Measurements from ENCODE around the gene CRIM1. TPM values are rescaled to one million over a fixed set of nuclear protein-coding genes. Genes with fewer than 3 reads are reported as not detected.
A peak's percentile ranks its signal among the peaks of the same experiment; 100 is the strongest.

The CRIM1 gene
- total RNA-seq, 1 experiment from 2014 or later: 133 TPM

DNA sequence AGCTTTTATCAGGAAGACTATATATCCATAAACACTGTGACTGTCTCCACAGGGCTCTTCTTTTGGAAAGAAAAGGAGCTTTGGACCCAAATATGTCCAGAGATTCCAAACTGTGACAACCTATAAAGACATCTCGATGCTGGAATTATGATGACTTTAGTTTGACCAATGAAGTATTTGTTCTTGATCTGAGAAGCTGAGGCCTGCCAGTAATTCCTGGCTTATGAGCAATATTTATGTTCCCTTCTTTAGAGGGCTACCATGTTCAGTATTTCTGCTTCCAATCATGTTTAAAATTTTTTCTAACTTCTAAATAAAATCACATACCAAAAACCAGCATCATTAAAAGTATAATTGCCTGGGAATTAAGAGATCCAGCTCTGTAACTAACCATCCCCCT lies 201.3 kb downstream of the CRIM1 start:
- BruUV-seq (replicated peaks): no TSS peak
- no peak overlapping the region for H2AFZ ChIP-seq
- H3K9me3 ChIP-seq (ENCODE audit: insufficient read depth, low read depth): no peaks in the 10 kb centered on the region
- H3K4me3 ChIP-seq: no peak overlapping the region
- ChIA-PET POLR2A (ENCODE audit: unreplicated experiment) (interaction anchor here (0.8 kb wide), 1 partner anchor 13 kb away, joined by 4 read pairs; no protein-coding TSS in a partner anchor), CTCF (no interaction called here)
- no peak overlapping the region for H3K27ac ChIP-seq
- no peaks in the 10 kb centered on the region for H3K27me3 ChIP-seq (ENCODE audit: insufficient read depth, low read depth)
- no peaks in the 10 kb centered on the region for H3K9me2 ChIP-seq (ENCODE audit: insufficient read depth)
- peaks cover 28% of the 10 kb centered on the region; the same call in 1 of the 2 replicates for H3K36me3 ChIP-seq (ENCODE audit: low read depth)
- peaks cover 17% of the 10 kb centered on the region for H3K4me1 ChIP-seq (replicated peaks; ENCODE audit: insufficient read depth)
- H3K4me2 ChIP-seq: no peak overlapping the region
- H3K79me2 ChIP-seq (ENCODE audit: low read depth): peaks cover 18% of the 10 kb centered on the region
- no peak for DNase-seq
- peaks cover 12% of the 10 kb centered on the region for H3F3A ChIP-seq (ENCODE audit: insufficient read depth, low read depth)
- intact Hi-C loops (cut with micrococcal nuclease; ENCODE audit: unreplicated experiment): no loop called here
- H4K20me1 ChIP-seq (ENCODE audit: insufficient read depth): no peaks in the 10 kb centered on the region
- no peak for TF ChIP-seq EZH2 (IDR thresholded peaks at IDR 0.05; ENCODE audit: low read depth)
- TF ChIP-seq, protein P1, sequence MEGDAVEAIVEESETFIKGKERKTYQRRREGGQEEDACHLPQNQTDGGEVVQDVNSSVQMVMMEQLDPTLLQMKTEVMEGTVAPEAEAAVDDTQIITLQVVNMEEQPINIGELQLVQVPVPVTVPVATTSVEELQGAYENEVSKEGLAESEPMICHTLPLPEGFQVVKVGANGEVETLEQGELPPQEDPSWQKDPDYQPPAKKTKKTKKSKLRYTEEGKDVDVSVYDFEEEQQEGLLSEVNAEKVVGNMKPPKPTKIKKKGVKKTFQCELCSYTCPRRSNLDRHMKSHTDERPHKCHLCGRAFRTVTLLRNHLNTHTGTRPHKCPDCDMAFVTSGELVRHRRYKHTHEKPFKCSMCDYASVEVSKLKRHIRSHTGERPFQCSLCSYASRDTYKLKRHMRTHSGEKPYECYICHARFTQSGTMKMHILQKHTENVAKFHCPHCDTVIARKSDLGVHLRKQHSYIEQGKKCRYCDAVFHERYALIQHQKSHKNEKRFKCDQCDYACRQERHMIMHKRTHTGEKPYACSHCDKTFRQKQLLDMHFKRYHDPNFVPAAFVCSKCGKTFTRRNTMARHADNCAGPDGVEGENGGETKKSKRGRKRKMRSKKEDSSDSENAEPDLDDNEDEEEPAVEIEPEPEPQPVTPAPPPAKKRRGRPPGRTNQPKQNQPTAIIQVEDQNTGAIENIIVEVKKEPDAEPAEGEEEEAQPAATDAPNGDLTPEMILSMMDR (conservative IDR thresholded peaks at IDR 0.05): no peak

DNA sequence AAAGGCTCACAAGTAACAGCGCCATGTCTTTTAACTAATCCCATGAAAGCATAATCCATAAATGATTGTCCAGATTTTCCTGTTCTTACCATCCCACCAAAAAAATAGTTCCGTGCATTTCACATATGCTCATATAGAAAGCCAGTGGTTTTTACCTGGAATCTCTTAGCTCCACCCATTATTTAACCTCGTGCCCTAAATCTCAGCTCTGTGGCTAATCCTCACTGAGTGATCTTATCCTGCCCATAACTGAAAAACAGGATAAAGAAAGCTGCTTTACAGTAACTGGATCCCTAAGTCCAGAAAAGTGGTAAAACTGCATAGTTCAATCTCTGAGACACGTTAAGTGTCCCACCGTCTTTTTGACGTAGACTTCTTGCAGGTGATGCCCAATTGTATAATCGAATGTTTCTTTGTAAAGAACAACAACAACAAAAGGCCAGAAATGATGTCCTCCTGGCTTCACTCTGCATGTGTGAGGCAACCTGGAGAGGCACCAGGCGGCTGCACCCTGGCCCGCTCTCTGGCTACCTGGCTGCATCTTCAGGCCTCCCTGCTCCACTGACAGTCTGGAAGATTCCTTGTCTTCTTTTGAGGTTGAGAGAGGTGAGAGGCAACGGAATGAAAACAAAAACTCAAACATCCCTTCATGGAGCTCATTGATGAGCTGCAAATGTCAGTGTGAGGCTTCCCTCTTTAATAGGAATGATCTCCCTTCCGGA lies 203.8 kb downstream of the CRIM1 start:
- Histone ChIP-seq H3F3A (ENCODE audit: insufficient read depth, low read depth) (peaks cover 38% of the 10 kb centered on the region), H3K9me3 (ENCODE audit: insufficient read depth, low read depth) (no peaks in the 10 kb centered on the region), H3K4me1 (replicated peaks; ENCODE audit: insufficient read depth) (peaks cover 42% of the 10 kb centered on the region), H3K27me3 (ENCODE audit: insufficient read depth, low read depth) (no peaks in the 10 kb centered on the region), H3K4me3 (no peak overlapping the region), H2AFZ (no peak overlapping the region), H4K20me1 (ENCODE audit: insufficient read depth) (no peaks in the 10 kb centered on the region), H3K36me3 (ENCODE audit: low read depth) (peaks cover 19% of the 10 kb centered on the region; the same call in 1 of the 2 replicates), H3K27ac (no peak overlapping the region), H3K79me2 (ENCODE audit: low read depth) (peaks cover 24% of the 10 kb centered on the region), H3K4me2 (no peak overlapping the region), H3K9me2 (ENCODE audit: insufficient read depth) (no peaks in the 10 kb centered on the region)
- intact Hi-C loops (cut with micrococcal nuclease; ENCODE audit: unreplicated experiment): no loop called here
- DNase-seq: no peak
- no TSS peak for BruUV-seq (replicated peaks)
- POLR2A ChIA-PET (ENCODE audit: unreplicated experiment): no interaction called here
- no peak for TF ChIP-seq EZH2 (IDR thresholded peaks at IDR 0.05; ENCODE audit: low read depth)
- TF ChIP-seq, protein P1 (conservative IDR thresholded peaks at IDR 0.05): no peak
- CTCF ChIA-PET: no interaction called here

DNA sequence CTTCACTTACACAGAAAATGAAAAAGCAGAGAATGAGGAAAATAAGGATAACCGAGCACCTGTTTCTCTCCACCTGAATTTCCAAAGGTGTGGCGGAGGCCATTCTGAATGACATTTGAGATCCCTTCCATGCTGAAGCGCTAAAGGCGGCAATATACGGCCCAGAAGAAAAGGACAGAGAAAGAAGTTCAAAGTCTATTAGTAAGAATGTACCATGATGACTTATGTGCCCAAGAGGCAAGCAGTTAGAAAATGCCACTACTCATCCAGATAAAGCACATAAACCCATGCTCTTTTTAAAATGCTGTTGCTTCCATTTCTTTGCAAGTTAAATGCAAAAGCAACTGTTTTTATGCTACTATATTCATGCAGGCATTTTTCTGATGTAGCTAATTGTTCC lies 205.1 kb downstream of the CRIM1 start:
- Histone ChIP-seq H3K9me2 (ENCODE audit: insufficient read depth) (no peaks in the 10 kb centered on the region), H3K27me3 (ENCODE audit: insufficient read depth, low read depth) (no peaks in the 10 kb centered on the region), H3K27ac (peak overlapping the region; percentile 99), H3K79me2 (ENCODE audit: low read depth) (peaks cover 37% of the 10 kb centered on the region), H3K36me3 (ENCODE audit: low read depth) (peaks cover 16% of the 10 kb centered on the region; the same call in 1 of the 2 replicates), H3K4me2 (peak overlapping the region; percentile 82), H4K20me1 (ENCODE audit: insufficient read depth) (no peaks in the 10 kb centered on the region), H3K4me1 (replicated peaks; ENCODE audit: insufficient read depth) (peaks cover 49% of the 10 kb centered on the region), H3K9me3 (ENCODE audit: insufficient read depth, low read depth) (no peaks in the 10 kb centered on the region), H2AFZ (no peak overlapping the region), H3F3A (ENCODE audit: insufficient read depth, low read depth) (peaks cover 40% of the 10 kb centered on the region), H3K4me3 (no peak overlapping the region)
- intact Hi-C loops (cut with micrococcal nuclease; ENCODE audit: unreplicated experiment): loop anchor here (1.0 to 5.0 kb wide), 7 partner anchors 37 to 228 kb away; partner anchors contain the start of genes CRIM1 and FEZ2
- CTCF ChIA-PET: no interaction called here
- DNase-seq: no peak
- POLR2A ChIA-PET (ENCODE audit: unreplicated experiment): no interaction called here
- no peak for TF ChIP-seq EZH2 (IDR thresholded peaks at IDR 0.05; ENCODE audit: low read depth)
- TF ChIP-seq, protein P1 (conservative IDR thresholded peaks at IDR 0.05): no peak
- BruUV-seq (replicated peaks): no TSS peak

Data from PC-9 (cell line).